Endodermal cell (in vitro differentiated cells): ENCODE measurements around the gene HSP90AB1. TPM values are rescaled to one million over a fixed set of nuclear protein-coding genes. Genes with fewer than 3 reads are reported as not detected.

Experiments
- DNase-seq: peaks from one replicate; pipeline ENCODE4 v3.0.0-alpha.2; 2017
- H3K27ac ChIP-seq: 2 replicates; pipeline ENCODE4 v1.5.1; 2013; ENCODE audit warnings: mild to moderate bottlenecking, low read depth, low read length, moderate library complexity
- H3K27me3 ChIP-seq: 2 replicates; pipeline ENCODE4 v1.6.1; 2013; ENCODE audit warnings: mild to moderate bottlenecking, low read length, moderate library complexity; ENCODE audit not compliant: insufficient read depth, control insufficient read depth, poor library complexity, severe bottlenecking
- H3K36me3 ChIP-seq: 2 replicates; pipeline ENCODE4 v1.7.0; 2013; ENCODE audit warnings: mild to moderate bottlenecking, low read length, moderate library complexity; ENCODE audit not compliant: control insufficient read depth, insufficient read depth
- H3K4me1 ChIP-seq: one replicate; pipeline ENCODE4 v1.7.0; 2013; ENCODE audit warnings: low read length; ENCODE audit not compliant: control insufficient read depth, insufficient read depth
- H3K4me3 ChIP-seq: 2 replicates; pipeline ENCODE4 v1.5.1; 2013; ENCODE audit warnings: mild to moderate bottlenecking, low read length, moderate library complexity
- H3K9ac ChIP-seq: 2 replicates; pipeline ENCODE4 v1.6.1; 2013; ENCODE audit warnings: mild to moderate bottlenecking, low read length, moderate library complexity; ENCODE audit not compliant: poor library complexity, severe bottlenecking; ENCODE audit errors: extremely low read depth
- H3K9me3 ChIP-seq: 2 replicates; pipeline ENCODE4 v1.6.1; 2013; ENCODE audit warnings: mild to moderate bottlenecking, low read length, moderate library complexity; ENCODE audit not compliant: control insufficient read depth
- H3K27ac Mint-ChIP-seq: 2 replicates; pipeline ENCODE4 v1.8.0; 2020; ENCODE audit warnings: mixed read lengths
- H3K27me3 Mint-ChIP-seq: 2 replicates; pipeline ENCODE4 v1.8.0; 2021; ENCODE audit warnings: mild to moderate bottlenecking, mixed read lengths; ENCODE audit not compliant: insufficient read depth
- H3K36me3 Mint-ChIP-seq: 2 replicates; pipeline ENCODE4 v1.8.0; 2020; ENCODE audit warnings: low read depth, mixed read lengths
- H3K4me1 Mint-ChIP-seq: 2 replicates; pipeline ENCODE4 v1.8.0; 2020; ENCODE audit warnings: mixed read lengths
- H3K4me3 Mint-ChIP-seq: 2 replicates; pipeline ENCODE4 v1.8.0; 2020; ENCODE audit warnings: mild to moderate bottlenecking, moderate library complexity, mixed read lengths
- H3K9me3 Mint-ChIP-seq: 2 replicates; pipeline ENCODE4 v1.8.0; 2020; ENCODE audit warnings: mild to moderate bottlenecking, mixed read lengths
- CTCF ChIP-seq: fragments of 200-600 bp; sonication (generic); conservative IDR thresholded peaks from 2 replicates; pipeline ENCODE4 v1.5.0; 2021; ENCODE audit warnings: antibody characterized with exemption, mild to moderate bottlenecking
- WGBS, 2 experiments: methylation state at CpG; one replicate each; pipeline versions ENCODE4 v1.1.5 to v1.1.7; 2013; ENCODE audit warnings: missing lambda C conversion rate in 2 of 2, mixed read lengths in 1 of 2; ENCODE audit not compliant: insufficient coverage in 1 of 2, insufficient read length in 1 of 2; 5-methylcytosine and 5-hydroxymethylcytosine counted together
- total RNA-seq, 2 donors: library from RNA; stranded (reverse); fragmentation: NEBNext Ultra II Directional in 1 of 2; extraction: Animal tissue kit (Norgen Biotek cat#: 25700) in 1 of 2; gene quantifications; 2 replicates in 1 of 2; 3 replicates in 1 of 2; pipeline ENCODE4 v1.2.1, GENCODE V29; 2021

HSP90AB1 gene
- total RNA-seq, 2 donors from 2014 or later, result 1,356 to 1,422 TPM

GRCh38 chr6:44278774-44279697 is 32.1 kb downstream of the HSP90AB1 start:
- Mint-ChIP-seq H3K4me1 (no peaks in the 10 kb centered on the region), H3K36me3 (peaks cover 2% of the 10 kb centered on the region), H3K9me3 (no peaks in the 10 kb centered on the region), H3K27ac (no peak overlapping the region), H3K4me3 (no peak overlapping the region), H3K27me3 (peaks cover 89% of the 10 kb centered on the region)
- TF ChIP-seq CTCF, result no peak
- Histone ChIP-seq H3K4me1 (no peaks in the 10 kb centered on the region), H3K4me3 (no peak overlapping the region), H3K27ac (no peak overlapping the region), H3K9ac (no peak overlapping the region), H3K9me3 (no peaks in the 10 kb centered on the region), H3K36me3 (no peaks in the 10 kb centered on the region), H3K27me3 (peaks cover 95% of the 10 kb centered on the region)
- DNase-seq, result no peak
- WGBS, 2 experiments, result 68 to 79% methylated on average over 6 to 9 of the region's 9 CpGs

- H3K4me3 ChIP-seq, result no peak overlapping the region
- no peak for DNase-seq
- H3K27me3 Mint-ChIP-seq, result peaks cover 91% of the 10 kb centered on the region
- no peaks in the 10 kb centered on the region for H3K36me3 ChIP-seq
- no peaks in the 10 kb centered on the region for H3K4me1 Mint-ChIP-seq
- 53 to 100% methylated on average over 1 to 2 of the region's 2 CpGs for WGBS, 2 experiments
- H3K4me3 Mint-ChIP-seq, result no peak overlapping the region
- no peaks in the 10 kb centered on the region for H3K9me3 Mint-ChIP-seq
- no peaks in the 10 kb centered on the region for H3K9me3 ChIP-seq
- H3K27ac ChIP-seq, result no peak overlapping the region
- H3K27me3 ChIP-seq, result peaks cover 93% of the 10 kb centered on the region
- H3K9ac ChIP-seq, result no peak overlapping the region
- no peaks in the 10 kb centered on the region for H3K4me1 ChIP-seq
- H3K27ac Mint-ChIP-seq, result no peak overlapping the region
- no peaks in the 10 kb centered on the region for H3K36me3 Mint-ChIP-seq
- no peak for TF ChIP-seq CTCF
These were observed 37.2 kb downstream of the HSP90AB1 start for GRCh38 chr6:44284121-44284520.

GRCh38 chr6:44284867-44285266 is 38.0 kb downstream of the HSP90AB1 start:
- 55 to 65% methylated on average over 4 of the region's 4 CpGs for WGBS, 2 experiments
- Histone ChIP-seq H3K9me3 (no peaks in the 10 kb centered on the region), H3K4me3 (no peak overlapping the region), H3K36me3 (no peaks in the 10 kb centered on the region), H3K4me1 (no peaks in the 10 kb centered on the region), H3K27me3 (peaks cover 92% of the 10 kb centered on the region), H3K9ac (no peak overlapping the region), H3K27ac (no peak overlapping the region)
- Mint-ChIP-seq H3K9me3 (no peaks in the 10 kb centered on the region), H3K27me3 (peaks cover 89% of the 10 kb centered on the region), H3K36me3 (no peaks in the 10 kb centered on the region), H3K4me1 (no peaks in the 10 kb centered on the region), H3K27ac (no peak overlapping the region), H3K4me3 (no peak overlapping the region)
- no peak for DNase-seq
- TF ChIP-seq CTCF, result no peak
